ENCODE results near the gene ABCB10. TPM values are rescaled to one million over a fixed set of nuclear protein-coding genes. Genes with fewer than 3 reads are reported as not detected.

Gene ABCB10
- total and polyA plus RNA-seq, 4 donors: 6.2 to 190 (median 11.5) TPM

DNA sequence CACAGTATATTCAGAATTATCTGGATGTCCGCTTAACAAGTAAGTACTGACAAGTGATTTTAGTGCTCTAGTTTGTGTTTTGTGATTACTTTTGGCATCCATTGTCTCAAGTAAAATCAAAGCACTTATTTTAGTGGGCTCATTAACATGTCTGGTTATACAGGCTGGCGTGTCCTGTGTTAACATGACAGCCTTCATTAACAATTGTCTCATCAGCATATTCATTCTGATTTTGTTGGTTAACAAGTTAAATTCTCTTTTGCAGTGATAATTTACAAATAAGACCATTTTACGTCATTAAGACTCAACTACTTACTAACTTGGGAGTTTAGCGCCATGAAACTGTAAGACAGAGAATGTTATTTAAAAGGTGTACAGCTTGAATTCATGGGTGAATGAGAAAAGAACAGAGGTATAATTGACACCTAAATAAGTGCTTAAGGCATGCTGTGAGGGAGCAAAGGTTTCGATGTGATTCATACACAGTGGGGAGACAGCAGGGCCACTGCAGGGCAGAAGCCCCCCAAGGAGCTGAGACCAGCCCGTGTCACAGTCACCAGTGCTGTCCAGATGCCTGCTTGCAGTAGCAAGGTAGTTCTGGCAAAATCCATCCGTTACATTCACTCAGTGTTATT lies 45.0 kb upstream of the ABCB10 start (continued):
- TF ChIP-seq REST (IDR thresholded peaks at IDR 0.05) (no peak), HNF4G (IDR thresholded peaks at IDR 0.05) (no peak), RXRA (IDR thresholded peaks at IDR 0.05) (no peak)

DNA sequence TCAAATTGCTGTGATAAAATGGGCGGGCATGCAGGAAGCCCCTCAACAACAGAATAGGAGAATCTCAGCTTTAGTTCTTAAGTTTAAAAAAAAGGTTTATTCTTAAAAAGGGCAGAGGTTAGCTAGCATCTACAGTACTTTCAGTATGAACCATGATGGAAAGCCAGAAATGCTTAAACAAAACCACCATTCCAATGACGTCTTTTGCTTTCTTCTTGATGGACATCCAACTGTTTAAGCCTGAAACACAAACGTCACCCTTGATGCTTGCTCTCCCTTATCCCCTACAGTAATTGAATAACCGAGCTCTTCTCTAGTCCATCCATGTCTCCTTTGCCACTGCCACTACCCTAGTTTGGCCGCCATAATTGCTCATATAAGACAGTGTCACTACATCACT lies 41.7 kb upstream of the ABCB10 start:
- H3K36me3 ChIP-seq (ENCODE audit: control insufficient read depth in 4 of 4, insufficient read depth in 3 of 4, low read depth in 1 of 4, low read length in 3 of 4): peaks cover 12 to 41% (median 23%) of the 10 kb centered on the region in 4 donors

More for the DNA sequence above, 41.7 kb upstream of the ABCB10 start:
- TF ChIP-seq EGR1 (IDR thresholded peaks at IDR 0.05; ENCODE audit: low read depth in 2 of 2): no peak
- no peak for TF ChIP-seq TAF1 (conservative IDR thresholded peaks at IDR 0.05)
- TF ChIP-seq RAD21 (IDR thresholded peaks at IDR 0.05): no peak
- TF ChIP-seq, protein P1, sequence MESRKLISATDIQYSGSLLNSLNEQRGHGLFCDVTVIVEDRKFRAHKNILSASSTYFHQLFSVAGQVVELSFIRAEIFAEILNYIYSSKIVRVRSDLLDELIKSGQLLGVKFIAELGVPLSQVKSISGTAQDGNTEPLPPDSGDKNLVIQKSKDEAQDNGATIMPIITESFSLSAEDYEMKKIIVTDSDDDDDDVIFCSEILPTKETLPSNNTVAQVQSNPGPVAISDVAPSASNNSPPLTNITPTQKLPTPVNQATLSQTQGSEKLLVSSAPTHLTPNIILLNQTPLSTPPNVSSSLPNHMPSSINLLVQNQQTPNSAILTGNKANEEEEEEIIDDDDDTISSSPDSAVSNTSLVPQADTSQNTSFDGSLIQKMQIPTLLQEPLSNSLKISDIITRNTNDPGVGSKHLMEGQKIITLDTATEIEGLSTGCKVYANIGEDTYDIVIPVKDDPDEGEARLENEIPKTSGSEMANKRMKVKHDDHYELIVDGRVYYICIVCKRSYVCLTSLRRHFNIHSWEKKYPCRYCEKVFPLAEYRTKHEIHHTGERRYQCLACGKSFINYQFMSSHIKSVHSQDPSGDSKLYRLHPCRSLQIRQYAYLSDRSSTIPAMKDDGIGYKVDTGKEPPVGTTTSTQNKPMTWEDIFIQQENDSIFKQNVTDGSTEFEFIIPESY (IDR thresholded peaks at IDR 0.05): no peak
- TF ChIP-seq RXRA (IDR thresholded peaks at IDR 0.05): no peak
- no peak for TF ChIP-seq JUND (IDR thresholded peaks at IDR 0.05)
- TF ChIP-seq FOXA1 (IDR thresholded peaks at IDR 0.05): no peak
- TF ChIP-seq HNF4A (conservative IDR thresholded peaks at IDR 0.05): no peak
- TF ChIP-seq HNF4G (IDR thresholded peaks at IDR 0.05): no peak
- TF ChIP-seq REST (IDR thresholded peaks at IDR 0.05): no peak
- no peak overlapping the region for H3K27ac ChIP-seq (ENCODE audit: low read depth in 1 of 2, low read length in 2 of 2)
- 94% methylated on average over 5 of the region's 5 CpGs for WGBS
- no peak overlapping the region for H3K4me3 ChIP-seq (ENCODE audit: low read depth in 1 of 3, low read length in 3 of 3)
- no peak overlapping the region for H3K9ac ChIP-seq (ENCODE audit: low read depth in 1 of 2, low read length in 2 of 2)
- peaks cover 0 to 2% (median 0%) of the 10 kb centered on the region in 4 donors for H3K4me1 ChIP-seq (ENCODE audit: control insufficient read depth in 4 of 4, insufficient read depth in 4 of 4, low read length in 3 of 4)
- no peak for DNase-seq (ENCODE audit: low spot score)
- H3K9me3 ChIP-seq (ENCODE audit: control insufficient read depth in 4 of 4, low read length in 3 of 4): no peaks in the 10 kb centered on the region
- no peaks in the 10 kb centered on the region for H3K27me3 ChIP-seq (ENCODE audit: control insufficient read depth in 4 of 4, insufficient read depth in 4 of 4, low read length in 3 of 4)
